Head of caudate nucleus (tissue), 42 donors: ENCODE data around the gene SEL1L2.

Experiments used
- DNase-seq, 42 donors: peaks; one replicate each; pipeline versions ENCODE4 v3.0.0 to v3.0.0-alpha.2; 2020 to 2021; ENCODE audit warnings: mixed read lengths in 7 of 42
- intact Hi-C: fragments of 100-400 bp; cut with DNase I; formaldehyde crosslinking; loops from one replicate; pipeline ENCODE4 v1.15.0; 2022

The SEL1L2 gene

DNA sequence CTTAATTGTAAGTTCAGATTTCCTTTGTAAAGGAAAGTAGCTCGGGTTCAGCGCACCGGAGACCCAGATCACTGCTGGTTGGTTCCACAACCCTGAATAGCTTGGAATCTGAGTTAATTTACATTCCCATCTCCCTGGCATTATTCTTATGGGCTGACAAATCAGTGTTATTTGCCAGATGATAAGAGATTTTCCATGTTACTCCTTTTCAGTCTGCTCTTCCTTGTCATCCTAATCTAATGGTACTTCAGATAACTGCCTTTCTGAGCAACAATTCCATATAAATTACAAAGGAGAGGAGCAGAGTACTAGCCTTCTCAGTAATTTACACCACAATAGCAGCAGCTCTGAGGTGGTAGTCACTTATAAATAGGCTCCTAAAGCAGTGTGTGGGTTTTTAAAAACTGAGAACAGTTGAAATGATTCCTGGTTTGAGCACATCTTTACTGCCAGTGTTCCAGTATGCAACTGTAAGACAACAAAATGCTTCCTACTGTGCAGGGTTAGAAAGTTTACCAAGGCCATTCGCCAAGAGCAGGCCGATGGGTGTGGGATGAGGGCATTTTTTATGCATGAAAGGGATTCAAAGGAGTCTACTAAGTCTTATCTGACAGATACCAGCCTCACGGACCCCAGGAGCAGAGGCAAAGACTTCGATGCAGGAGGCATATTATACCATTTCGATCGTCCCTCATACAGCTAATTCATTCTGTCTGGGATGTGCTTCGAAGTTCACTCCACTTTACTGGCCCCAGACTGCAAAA is 115.8 kb downstream of the SEL1L2 start:
- intact Hi-C loops = no loop called here
- no peak for DNase-seq

DNA sequence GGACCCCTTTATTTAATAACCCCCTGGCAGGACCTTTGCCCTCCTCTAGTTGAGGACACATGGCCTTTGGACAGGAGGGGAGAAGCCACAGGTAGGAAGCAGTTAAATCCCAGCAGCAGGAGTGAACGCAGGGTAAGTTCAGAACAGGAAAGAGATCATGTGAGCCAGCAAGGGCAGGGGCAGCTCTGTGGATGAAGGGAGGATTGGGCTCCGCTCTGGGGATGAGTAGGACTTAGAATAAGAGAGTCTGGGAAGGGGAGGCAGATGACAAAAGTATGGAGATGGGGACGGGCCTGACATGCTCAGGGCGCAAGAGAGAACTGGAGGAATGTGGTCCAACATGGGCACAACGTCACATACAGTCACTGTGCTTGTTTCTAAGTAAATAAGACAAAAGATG is 116.6 kb downstream of the SEL1L2 start:
- DNase-seq = no peak
- intact Hi-C loops = no loop called here

DNA sequence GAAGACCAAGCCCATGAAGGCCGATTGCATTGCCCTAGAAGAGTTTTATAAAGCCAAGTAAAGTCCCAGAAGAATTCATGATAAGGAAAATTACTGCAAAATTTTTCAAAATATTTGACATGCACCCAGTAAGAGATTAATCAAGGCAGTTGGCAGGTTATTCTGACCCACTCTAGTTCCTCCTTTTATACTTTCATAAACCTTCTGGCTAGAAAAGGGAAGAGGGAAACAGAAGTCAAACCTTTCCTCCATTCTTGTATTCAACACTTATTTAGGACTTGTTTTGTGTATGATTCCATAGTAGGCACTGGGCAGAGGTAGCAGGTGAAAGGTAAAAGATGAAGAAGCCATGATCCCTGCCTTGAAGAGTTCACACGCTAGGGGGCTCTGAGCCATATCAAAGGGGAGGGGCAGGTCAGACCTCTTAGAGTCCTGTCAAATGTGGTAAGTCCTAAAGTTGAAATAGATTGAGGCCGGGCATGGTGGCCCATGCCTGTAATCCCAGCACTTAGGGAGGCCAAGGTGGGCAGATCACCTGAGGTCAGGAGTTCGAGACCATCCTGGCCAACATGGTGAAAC is 120.2 kb downstream of the SEL1L2 start:
- no peak for DNase-seq
- intact Hi-C loops = no loop called here

DNA sequence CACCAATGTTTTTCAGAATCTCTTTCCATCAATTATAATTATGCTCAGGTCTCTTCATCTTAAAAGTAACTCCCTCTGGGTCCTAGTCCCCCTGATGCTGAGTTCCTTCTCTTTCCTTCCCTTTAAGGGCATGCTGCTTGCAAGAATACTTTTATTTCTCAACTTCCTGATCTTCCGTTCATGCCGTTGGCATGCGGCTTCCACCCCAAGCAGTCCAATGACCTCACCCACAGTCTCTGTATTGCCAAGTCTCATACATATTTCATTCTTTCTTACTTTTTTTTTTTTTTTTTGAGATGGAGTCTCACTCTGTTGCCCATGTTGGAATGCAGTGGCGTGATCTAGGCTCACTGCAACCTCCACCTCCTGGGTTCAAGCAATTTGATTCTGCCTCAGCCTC is 122.1 kb downstream of the SEL1L2 start:
- intact Hi-C loops = no loop called here
- peak in 1 of 42 donors; percentile 23 for DNase-seq

DNA sequence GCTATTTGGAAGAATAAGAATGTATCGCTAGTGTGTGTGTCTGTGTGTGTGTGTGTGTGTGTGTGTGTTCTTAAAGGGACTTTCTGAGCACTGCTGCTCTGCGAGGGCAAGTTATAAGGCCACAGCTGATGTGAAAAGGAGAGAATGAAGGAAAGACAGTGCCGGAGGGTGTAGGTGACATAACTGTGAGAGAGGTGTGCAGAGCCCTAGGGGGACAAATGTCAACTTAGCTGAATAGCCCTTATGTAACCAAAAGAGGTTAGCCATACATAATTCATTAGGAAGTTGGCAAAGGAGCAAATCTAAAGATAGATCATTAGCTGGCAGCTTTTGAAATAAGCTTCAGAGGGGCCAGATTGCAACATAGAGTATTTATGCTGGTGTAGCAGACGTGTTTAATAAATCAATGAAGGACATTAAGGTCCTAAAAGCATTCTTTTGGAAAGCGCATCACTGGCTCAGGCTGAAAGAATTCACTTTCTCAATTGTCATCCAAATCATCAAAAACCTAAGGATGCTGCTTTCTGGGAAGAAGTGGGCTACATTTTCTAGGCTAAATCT is 124.5 kb downstream of the SEL1L2 start:
- DNase-seq = peak in 5 of 42 donors; percentile 13 to 53 (median 30)
- intact Hi-C loops = no loop called here

DNA sequence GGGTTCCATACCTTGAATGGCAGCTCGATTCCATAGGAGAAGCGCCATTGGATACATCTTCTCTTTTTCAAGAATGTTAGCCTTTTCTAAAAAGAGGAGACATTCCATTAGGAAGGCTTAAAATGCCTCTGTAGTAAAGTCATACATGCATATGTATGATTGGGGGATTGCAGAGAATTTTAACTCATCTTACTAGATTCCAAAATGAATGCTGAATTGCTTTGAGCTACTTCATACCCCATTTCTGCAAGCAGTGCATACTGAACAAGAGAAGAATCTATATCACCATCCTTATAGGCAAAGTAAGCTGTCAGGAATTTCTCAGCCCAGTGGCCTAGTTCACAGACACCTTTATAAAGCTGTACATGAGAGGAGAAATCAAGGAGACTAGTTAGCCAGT is 125.3 kb downstream of the SEL1L2 start:
- peak in 1 of 42 donors; percentile 33 for DNase-seq
- intact Hi-C loops = no loop called here

DNA sequence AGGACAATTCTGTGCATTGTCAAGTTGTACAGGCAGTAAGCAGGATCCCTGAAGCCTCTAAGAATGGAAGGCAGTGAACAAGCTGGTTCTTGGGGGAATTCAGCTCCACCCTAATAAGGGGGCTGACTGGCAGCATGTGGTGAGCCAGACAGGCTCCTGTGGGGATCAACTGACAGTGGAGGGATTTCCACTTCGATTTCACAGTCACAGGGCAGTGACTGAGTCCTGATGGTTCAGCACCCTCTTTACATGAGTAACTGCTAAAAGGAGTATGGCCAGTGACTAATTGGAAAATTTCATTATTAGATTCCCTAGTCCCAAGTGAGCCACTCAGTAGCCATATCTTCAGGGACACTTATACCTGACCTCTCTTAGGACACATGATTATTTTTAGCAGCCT is 127.2 kb downstream of the SEL1L2 start:
- DNase-seq = peak in 1 of 42 donors; percentile 26
- intact Hi-C loops = no loop called here

DNA sequence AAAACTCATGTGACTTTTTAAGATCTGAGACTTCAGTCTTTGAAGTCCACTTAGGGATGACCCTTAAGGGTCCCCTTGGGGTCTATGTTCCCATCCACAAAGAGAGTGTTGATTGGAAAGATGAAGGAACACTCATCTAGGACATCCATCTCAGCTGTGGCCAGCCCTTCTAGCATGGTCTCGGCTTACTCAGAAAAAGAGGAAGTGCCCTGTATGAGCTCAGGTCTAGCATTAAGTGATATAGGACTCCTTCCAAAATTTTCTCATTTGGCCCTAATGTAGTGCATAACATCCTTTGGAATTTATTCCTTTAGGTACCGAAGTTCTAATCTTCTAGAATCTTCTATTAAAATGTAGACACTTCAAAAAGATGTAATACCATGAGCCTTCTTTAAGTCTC is 128.2 kb downstream of the SEL1L2 start:
- intact Hi-C loops = no loop called here

DNA sequence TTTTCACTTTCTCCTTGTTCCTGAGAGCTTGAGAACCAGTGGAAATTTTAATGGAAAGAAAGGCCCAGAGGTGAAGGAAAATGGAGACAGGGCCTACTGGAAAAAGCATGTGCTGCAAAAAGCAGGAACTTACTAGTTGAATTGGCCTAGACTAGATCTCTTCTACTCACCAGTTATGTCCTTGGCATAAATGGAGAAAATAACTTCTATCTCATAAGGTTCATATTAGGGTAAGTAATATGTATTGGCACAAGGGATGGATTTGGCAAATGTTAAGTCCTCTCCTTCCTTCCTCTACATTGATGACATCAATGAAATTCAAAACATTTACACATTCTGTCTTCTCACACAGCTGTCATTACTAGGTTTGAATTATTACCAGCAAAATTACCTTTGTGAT is 131.5 kb downstream of the SEL1L2 start:
- intact Hi-C loops = no loop called here
- no peak for DNase-seq

More for the DNA sequence above, 128.2 kb downstream of the SEL1L2 start:
- peak in 1 of 42 donors; percentile 31 for DNase-seq

DNA sequence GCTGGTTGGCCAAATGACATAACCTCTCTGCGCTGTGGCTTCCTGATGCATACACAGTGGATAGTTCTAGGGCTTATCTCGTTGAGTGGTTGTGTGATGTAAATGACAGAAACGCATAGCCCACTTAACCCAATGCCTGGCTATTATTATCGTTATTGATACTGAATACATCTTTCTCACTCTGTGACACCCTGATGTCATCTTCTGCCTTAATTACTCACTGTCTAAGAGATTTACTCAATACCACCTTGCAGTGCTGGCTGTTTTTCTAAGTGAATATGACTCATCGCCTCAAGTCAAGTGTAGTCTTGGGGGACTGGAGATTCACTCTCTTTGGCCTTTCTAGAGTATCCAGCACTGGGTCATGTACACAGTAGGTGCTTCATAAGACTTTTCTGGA is 132.0 kb downstream of the SEL1L2 start:
- DNase-seq = no peak
- intact Hi-C loops = no loop called here

DNA sequence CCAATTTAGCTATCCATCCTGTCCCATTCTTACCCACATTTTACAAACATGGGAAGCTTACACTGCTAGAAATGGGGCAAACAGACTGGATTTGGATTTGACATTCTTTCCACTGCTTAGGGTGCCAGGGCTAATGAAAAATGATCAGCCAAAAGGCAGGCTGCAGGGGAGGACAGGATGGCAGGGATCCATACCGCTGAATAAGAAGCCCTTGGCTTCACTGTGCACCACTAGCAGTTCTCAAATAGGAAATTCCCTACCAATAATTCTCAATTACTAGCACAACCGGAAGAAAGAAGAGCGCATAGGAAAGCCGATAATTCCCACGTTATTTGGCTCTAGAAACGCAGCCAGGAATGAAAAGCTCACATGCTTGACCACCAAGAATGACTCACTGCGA is 132.5 kb downstream of the SEL1L2 start:
- DNase-seq = peak in 1 of 42 donors; percentile 36
- intact Hi-C loops = no loop called here

DNA sequence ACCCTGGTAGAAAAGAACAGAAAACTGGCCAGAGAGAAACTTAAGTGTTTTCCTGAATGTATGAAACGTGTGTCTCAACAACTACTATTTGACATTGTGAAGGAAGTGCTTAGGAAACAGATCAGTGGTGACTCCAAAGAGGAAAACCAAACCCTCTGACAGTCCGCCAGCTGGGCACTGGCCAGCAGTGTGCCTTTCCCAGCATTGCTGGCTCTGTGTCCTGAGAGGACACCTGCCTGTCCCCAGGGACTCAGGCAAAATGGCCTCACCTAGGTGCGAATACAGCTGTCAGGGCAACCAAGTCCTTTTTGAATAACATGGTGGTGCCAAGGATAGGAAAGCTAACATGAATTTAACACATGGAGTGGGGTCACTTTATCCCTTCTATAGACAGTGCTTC is 133.1 kb downstream of the SEL1L2 start:
- DNase-seq = peak in 6 of 42 donors; percentile 20 to 41 (median 29)
- intact Hi-C loops = no loop called here

DNA sequence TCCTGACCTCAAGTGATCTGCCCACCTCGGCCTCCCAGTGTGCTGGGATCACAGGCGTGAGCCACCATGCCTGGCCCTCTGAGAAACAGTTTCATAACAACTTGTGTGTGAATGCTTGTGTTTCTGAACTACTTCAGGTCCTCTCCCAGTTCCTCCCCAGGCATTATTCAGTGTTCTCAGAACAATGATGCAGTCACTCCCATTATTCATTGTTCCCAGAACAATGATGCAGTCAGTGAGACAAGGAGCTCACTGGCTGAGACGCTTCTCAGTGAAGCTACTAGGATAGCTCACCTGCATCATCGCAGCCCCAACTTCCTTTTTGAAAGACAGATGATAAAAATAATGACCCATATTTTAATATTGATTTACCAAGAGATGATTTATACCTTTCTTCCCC is 134.1 kb downstream of the SEL1L2 start:
- peak in 10 of 42 donors; percentile 13 to 76 (median 38) for DNase-seq
- intact Hi-C loops = no loop called here

DNA sequence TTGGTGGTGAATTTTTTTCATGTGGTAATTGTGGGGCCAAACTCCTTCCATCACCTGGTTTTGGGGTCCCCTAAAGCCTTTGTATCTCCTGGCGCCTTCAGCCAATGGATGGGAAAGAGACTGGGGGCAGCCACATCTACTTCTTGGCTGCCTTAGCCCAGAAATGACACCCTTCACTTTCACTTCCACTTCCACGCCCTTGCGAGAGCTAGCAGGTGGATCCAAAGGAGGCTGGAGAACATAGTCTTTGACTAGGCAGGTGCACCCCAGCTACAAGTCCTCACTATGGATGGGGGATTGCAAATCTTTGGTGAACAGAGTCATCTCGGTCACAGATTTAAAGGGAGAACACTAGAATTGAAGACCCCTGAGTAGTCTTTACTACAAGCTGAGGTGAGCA is 134.8 kb downstream of the SEL1L2 start:
- intact Hi-C loops = no loop called here
- peak in 2 of 42 donors; percentile 26 for DNase-seq

DNA sequence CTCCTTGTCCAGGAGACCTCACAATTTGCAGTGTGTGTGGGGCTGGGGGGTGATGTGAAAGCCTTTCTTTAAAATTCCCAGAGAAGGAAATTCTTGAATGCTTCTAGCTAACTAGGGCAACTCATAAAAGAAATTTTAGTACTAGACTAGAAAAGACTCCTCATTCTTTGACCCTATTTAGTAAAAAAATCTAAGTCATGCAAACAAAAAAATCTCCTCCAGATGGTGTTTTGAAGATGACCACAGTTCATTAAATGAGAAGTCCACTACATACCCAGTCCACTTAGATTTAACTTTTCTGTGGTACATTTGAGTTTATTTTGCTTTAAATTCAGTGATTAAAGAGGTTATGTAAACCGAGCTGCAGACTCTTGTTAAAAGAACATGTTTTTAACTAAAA is 138.1 kb downstream of the SEL1L2 start:
- no peak for DNase-seq
- intact Hi-C loops = no loop called here

DNA sequence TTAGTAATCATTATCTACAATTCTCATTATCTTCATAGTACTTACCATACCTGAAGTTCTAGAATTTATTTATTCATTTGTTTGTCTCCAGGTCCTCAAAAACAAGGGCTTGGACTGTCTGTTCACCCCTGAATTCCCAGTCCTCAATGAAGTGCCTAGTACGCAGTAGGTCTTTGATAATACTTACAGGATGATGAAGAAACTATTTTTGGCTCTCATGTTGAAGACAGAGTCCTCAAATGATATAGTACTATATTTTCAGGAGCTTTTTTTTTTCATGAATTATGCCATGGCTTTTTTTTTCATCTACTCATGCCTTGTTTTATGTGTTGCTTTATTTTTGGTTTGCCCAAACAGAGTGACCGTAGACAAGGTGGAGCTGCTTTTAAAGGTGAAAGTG is 139.1 kb downstream of the SEL1L2 start:
- intact Hi-C loops = no loop called here
- DNase-seq = no peak

DNA sequence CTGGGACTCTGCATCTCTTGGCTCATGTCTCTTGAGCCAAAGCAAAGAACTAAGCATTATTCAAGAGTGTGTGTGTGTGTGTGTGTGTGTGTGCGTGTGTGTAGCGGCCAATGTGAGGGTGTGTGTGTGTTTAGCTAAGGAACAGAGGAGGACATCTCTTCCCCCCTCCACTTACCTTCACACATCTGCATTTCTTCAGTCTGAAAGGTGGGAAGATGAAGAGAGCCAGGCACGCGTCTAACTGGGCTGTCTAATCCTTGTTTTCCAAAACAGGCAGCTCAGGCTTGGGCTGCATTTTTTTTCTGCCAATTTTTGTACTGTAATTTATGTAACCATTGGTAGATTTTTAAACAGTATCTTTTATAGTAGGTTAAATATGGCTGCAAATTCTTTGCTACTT is 146.1 kb downstream of the SEL1L2 start:
- peak in 1 of 42 donors; percentile 12 for DNase-seq

DNA sequence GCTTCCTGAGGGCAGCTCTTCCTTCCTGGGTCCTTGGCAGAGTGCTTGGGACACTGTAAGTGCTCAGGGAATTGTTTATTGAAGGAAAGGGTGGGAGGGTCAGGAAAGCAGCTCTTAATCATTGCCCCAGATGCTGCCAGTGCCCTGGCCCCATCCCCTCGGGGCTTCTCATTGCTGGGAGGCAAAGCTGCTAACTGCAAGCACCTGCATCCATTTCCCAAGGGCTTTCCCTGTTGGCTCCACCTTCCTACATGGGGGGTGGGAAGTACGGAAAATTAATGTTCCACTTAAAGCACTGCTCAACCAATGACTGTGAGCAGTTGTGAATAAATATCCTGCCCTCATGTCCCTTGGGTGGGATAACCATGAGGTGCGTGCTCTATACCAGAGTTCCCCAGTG is 149.2 kb downstream of the SEL1L2 start:
- DNase-seq = peak in 11 of 42 donors; percentile 22 to 72 (median 46)
- intact Hi-C loops = no loop called here

More for the DNA sequence above, 146.1 kb downstream of the SEL1L2 start:
- intact Hi-C loops = no loop called here

DNA sequence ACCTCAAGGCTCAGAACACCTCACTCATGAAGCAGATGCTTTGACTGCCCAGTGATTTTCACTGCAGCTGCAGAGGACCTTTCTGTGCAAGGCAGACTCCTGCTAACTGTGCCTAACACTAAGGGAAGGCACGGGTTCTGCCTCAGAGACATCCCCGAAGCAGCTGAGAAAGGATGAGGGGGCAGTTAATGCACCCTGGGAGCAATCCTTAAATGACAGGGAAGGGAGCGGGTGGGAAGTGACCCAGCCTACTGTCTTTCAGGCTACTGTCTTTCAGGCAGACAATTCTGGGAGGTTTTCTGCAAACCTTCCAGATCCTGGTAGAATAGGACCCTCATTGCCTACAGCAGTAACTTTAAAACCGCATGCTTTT is 150.3 kb downstream of the SEL1L2 start:
- DNase-seq = peak in 29 of 42 donors; percentile 18 to 84 (median 42)
- intact Hi-C loops = no loop called here

DNA sequence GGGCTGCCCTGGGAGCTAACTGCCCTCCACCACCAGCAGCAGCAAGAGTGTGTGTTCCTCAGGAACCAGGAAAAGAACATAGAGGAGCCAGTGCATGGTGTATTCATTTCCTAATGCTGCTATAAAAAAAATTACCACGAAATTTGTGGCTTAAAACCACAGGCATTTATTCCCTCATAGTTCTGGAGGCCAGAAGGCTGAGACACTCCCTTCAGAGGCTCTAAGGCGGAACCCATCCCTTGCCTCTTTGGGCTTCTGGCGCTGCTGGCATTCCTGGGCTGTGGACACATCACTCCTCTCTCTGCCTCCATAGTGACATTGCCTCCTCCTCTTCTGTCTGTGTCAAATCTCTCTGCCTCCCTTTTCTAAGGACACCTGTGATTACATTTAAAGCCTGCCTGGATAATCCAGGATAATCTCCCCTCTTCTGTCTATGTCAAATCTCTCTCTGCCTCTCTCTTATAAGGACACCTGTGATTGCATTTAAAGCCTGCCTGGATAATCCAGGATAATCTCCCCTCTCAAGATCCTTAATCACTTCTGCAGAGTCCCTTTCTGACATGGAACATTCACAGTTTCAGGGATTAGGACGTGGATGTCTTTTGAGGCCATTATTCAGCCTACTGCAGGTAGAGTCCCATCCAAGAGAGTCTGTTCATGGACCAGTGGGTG is 150.9 kb downstream of the SEL1L2 start:
- peak in 1 of 42 donors; percentile 39 for DNase-seq
- intact Hi-C loops = no loop called here
